ENCODE results near the gene KIR3DL3. TPM values are rescaled to one million over a fixed set of nuclear protein-coding genes. Genes with fewer than 3 reads are reported as not detected.
"Not testable (repeated sequence)": the region's sequence is repeated elsewhere in the genome, so short reads cannot be mapped to it uniquely, and the experiment has no call there.

Gene KIR3DL3
- total and polyA plus RNA-seq, 7 experiments from 2014 or later = not detected

- Histone ChIP-seq H3K4me1 (ENCODE audit: control insufficient read depth in 2 of 2, insufficient read depth in 2 of 2, low read length in 2 of 2) (peaks cover 0 to 4% of the 10 kb centered on the region in 2 donors), H3K4me3 (ENCODE audit: low read length) (no peak overlapping the region), H3K36me3 (ENCODE audit: control insufficient read depth in 2 of 3, insufficient read depth in 3 of 3, low read length in 3 of 3) (no peaks in the 10 kb centered on the region), H3K27me3 (ENCODE audit: control insufficient read depth in 2 of 2, insufficient read depth in 2 of 2, low read length in 2 of 2) (no peaks in the 10 kb centered on the region), H3K9me3 (ENCODE audit: control insufficient read depth in 2 of 3, low read length in 3 of 3) (no peaks in the 10 kb centered on the region), H3K27ac (ENCODE audit: low read depth, low read length) (no peak overlapping the region)
- H3K4me3 Mint-ChIP-seq = peak overlapping the region in 1 of 10 donors; percentile 35
- ChIA-PET POLR2A (no interaction called here), CTCF (no interaction called here)
- H3K9me3 Mint-ChIP-seq = peaks cover 0 to 9% (median 0%) of the 10 kb centered on the region in 11 donors
- DNase-seq (no peak), ATAC-seq (peak; percentile 38)
- no peak overlapping the region for H3K27ac Mint-ChIP-seq
- peaks cover 0 to 4% (median 0%) of the 10 kb centered on the region in 5 donors for H3K36me3 Mint-ChIP-seq
- peaks cover 3 to 42% (median 25%) of the 10 kb centered on the region in 5 donors for H3K27me3 Mint-ChIP-seq
- peaks cover 0 to 18% (median 0%) of the 10 kb centered on the region in 7 donors for H3K4me1 Mint-ChIP-seq
- intact Hi-C loops (cut with micrococcal nuclease) = no loop called here
Measured at GRCh38 chr19:54707962-54708361, 16.3 kb upstream of the KIR3DL3 start.

GRCh38 chr19:54708781-54709180, 15.5 kb upstream of the KIR3DL3 start:
- POLR2A ChIA-PET = no interaction called here
- Mint-ChIP-seq H3K27ac (no peak overlapping the region), H3K4me1 (peaks cover 0 to 18% (median 0%) of the 10 kb centered on the region in 7 donors), H3K27me3 (peaks cover 3 to 42% (median 33%) of the 10 kb centered on the region in 5 donors), H3K9me3 (peaks cover 0 to 7% (median 0%) of the 10 kb centered on the region in 11 donors), H3K4me3 (no peak overlapping the region), H3K36me3 (peaks cover 0 to 4% (median 0%) of the 10 kb centered on the region in 5 donors)
- H3K4me3 ChIP-seq (ENCODE audit: low read length) = no peak overlapping the region
- ATAC-seq (no peak), DNase-seq (no peak)
- intact Hi-C loops (cut with micrococcal nuclease) = no loop called here
- H3K4me1 ChIP-seq (ENCODE audit: control insufficient read depth in 2 of 2, insufficient read depth in 2 of 2, low read length in 2 of 2) = peaks cover 0 to 4% of the 10 kb centered on the region in 2 donors
- H3K9me3 ChIP-seq (ENCODE audit: control insufficient read depth in 2 of 3, low read length in 3 of 3) = no peaks in the 10 kb centered on the region
- CTCF ChIA-PET = no interaction called here
- H3K27ac ChIP-seq (ENCODE audit: low read depth, low read length) = no peak overlapping the region
- H3K36me3 ChIP-seq (ENCODE audit: control insufficient read depth in 2 of 3, insufficient read depth in 3 of 3, low read length in 3 of 3) = no peaks in the 10 kb centered on the region
- H3K27me3 ChIP-seq (ENCODE audit: control insufficient read depth in 2 of 2, insufficient read depth in 2 of 2, low read length in 2 of 2) = no peaks in the 10 kb centered on the region

GRCh38 chr19:54709212-54709948, 14.9 kb upstream of the KIR3DL3 start:
- Mint-ChIP-seq H3K4me3 (no peak overlapping the region), H3K9me3 (peaks cover 0 to 12% (median 0%) of the 10 kb centered on the region in 11 donors), H3K27me3 (peaks cover 0 to 37% (median 31%) of the 10 kb centered on the region in 5 donors), H3K4me1 (peaks cover 0 to 18% (median 0%) of the 10 kb centered on the region in 7 donors), H3K36me3 (no peaks in the 10 kb centered on the region), H3K27ac (no peak overlapping the region)
- Histone ChIP-seq H3K4me1 (ENCODE audit: control insufficient read depth in 2 of 2, insufficient read depth in 2 of 2, low read length in 2 of 2) (peaks cover 0 to 4% of the 10 kb centered on the region in 2 donors), H3K36me3 (ENCODE audit: control insufficient read depth in 2 of 3, insufficient read depth in 3 of 3, low read length in 3 of 3) (no peaks in the 10 kb centered on the region), H3K27ac (ENCODE audit: low read depth, low read length) (no peak overlapping the region), H3K9me3 (ENCODE audit: control insufficient read depth in 2 of 3, low read length in 3 of 3) (no peaks in the 10 kb centered on the region), H3K27me3 (ENCODE audit: control insufficient read depth in 2 of 2, insufficient read depth in 2 of 2, low read length in 2 of 2) (no peaks in the 10 kb centered on the region), H3K4me3 (ENCODE audit: low read length) (no peak overlapping the region)
- ChIA-PET POLR2A (no interaction called here), CTCF (no interaction called here)
- DNase-seq (no peak), ATAC-seq (no peak)
- intact Hi-C loops (cut with micrococcal nuclease) = no loop called here

GRCh38 chr19:54709956-54710355, 14.3 kb upstream of the KIR3DL3 start:
- ATAC-seq; H3K36me3 Mint-ChIP-seq; H3K4me3 Mint-ChIP-seq; H3K36me3 ChIP-seq (ENCODE audit: control insufficient read depth in 2 of 3, insufficient read depth in 3 of 3, low read length in 3 of 3); H3K27ac Mint-ChIP-seq; intact Hi-C loops (cut with micrococcal nuclease); H3K27me3 ChIP-seq (ENCODE audit: control insufficient read depth in 2 of 2, insufficient read depth in 2 of 2, low read length in 2 of 2); H3K4me3 ChIP-seq (ENCODE audit: low read length); H3K4me1 ChIP-seq (ENCODE audit: control insufficient read depth in 2 of 2, insufficient read depth in 2 of 2, low read length in 2 of 2); H3K27ac ChIP-seq (ENCODE audit: low read depth, low read length); DNase-seq; H3K9me3 ChIP-seq (ENCODE audit: control insufficient read depth in 2 of 3, low read length in 3 of 3); CTCF ChIA-PET; POLR2A ChIA-PET: not testable (repeated sequence)
- peaks cover 0 to 18% (median 0%) of the 10 kb centered on the region in 11 donors for H3K9me3 Mint-ChIP-seq
- H3K4me1 Mint-ChIP-seq = peaks cover 0 to 18% (median 0%) of the 10 kb centered on the region in 7 donors
- H3K27me3 Mint-ChIP-seq = peaks cover 0 to 35% (median 28%) of the 10 kb centered on the region in 5 donors

GRCh38 chr19:54724644-54725043, 402 bp downstream of the KIR3DL3 start:
- H3K9me3 ChIP-seq (ENCODE audit: control insufficient read depth in 2 of 3, low read length in 3 of 3) = peaks cover 0 to 5% (median 0%) of the 10 kb centered on the region in 3 experiments
- ATAC-seq (no peak), DNase-seq (no peak)
- Mint-ChIP-seq H3K36me3 (peaks cover 0 to 8% (median 0%) of the 10 kb centered on the region in 5 donors), H3K4me3 (no peak overlapping the region), H3K27me3 (peaks cover 0 to 33% (median 24%) of the 10 kb centered on the region in 5 donors), H3K9me3 (peaks cover 6 to 57% (median 23%) of the 10 kb centered on the region in 11 donors), H3K27ac (no peak overlapping the region), H3K4me1 (peaks cover 0 to 8% (median 0%) of the 10 kb centered on the region in 7 donors)
- ChIA-PET CTCF (no interaction called here), POLR2A (no interaction called here)
- no peaks in the 10 kb centered on the region for H3K27me3 ChIP-seq (ENCODE audit: control insufficient read depth in 2 of 2, insufficient read depth in 2 of 2, low read length in 2 of 2)
- no peak overlapping the region for H3K27ac ChIP-seq (ENCODE audit: low read depth, low read length)
- no peaks in the 10 kb centered on the region for H3K4me1 ChIP-seq (ENCODE audit: control insufficient read depth in 2 of 2, insufficient read depth in 2 of 2, low read length in 2 of 2)
- intact Hi-C loops (cut with micrococcal nuclease) = no loop called here
- no peaks in the 10 kb centered on the region for H3K36me3 ChIP-seq (ENCODE audit: control insufficient read depth in 2 of 3, insufficient read depth in 3 of 3, low read length in 3 of 3)
- H3K4me3 ChIP-seq (ENCODE audit: low read length) = no peak overlapping the region

GRCh38 chr19:54725321-54725720, 1.1 kb downstream of the KIR3DL3 start:
- Histone ChIP-seq H3K4me1 (ENCODE audit: control insufficient read depth in 2 of 2, insufficient read depth in 2 of 2, low read length in 2 of 2) (no peaks in the 10 kb centered on the region), H3K9me3 (ENCODE audit: control insufficient read depth in 2 of 3, low read length in 3 of 3) (peaks cover 0 to 5% (median 0%) of the 10 kb centered on the region in 3 experiments), H3K4me3 (ENCODE audit: low read length) (no peak overlapping the region), H3K36me3 (ENCODE audit: control insufficient read depth in 2 of 3, insufficient read depth in 3 of 3, low read length in 3 of 3) (no peaks in the 10 kb centered on the region), H3K27ac (ENCODE audit: low read depth, low read length) (no peak overlapping the region), H3K27me3 (ENCODE audit: control insufficient read depth in 2 of 2, insufficient read depth in 2 of 2, low read length in 2 of 2) (no peaks in the 10 kb centered on the region)
- H3K27me3 Mint-ChIP-seq = peaks cover 0 to 33% (median 24%) of the 10 kb centered on the region in 5 donors
- peaks cover 0 to 8% (median 0%) of the 10 kb centered on the region in 7 donors for H3K4me1 Mint-ChIP-seq
- H3K27ac Mint-ChIP-seq = no peak overlapping the region
- H3K36me3 Mint-ChIP-seq = peaks cover 0 to 8% (median 0%) of the 10 kb centered on the region in 5 donors
- no peak for ATAC-seq
- ChIA-PET POLR2A (no interaction called here), CTCF (no interaction called here)
- intact Hi-C loops (cut with micrococcal nuclease) = no loop called here
- DNase-seq = no peak
- peaks cover 6 to 50% (median 17%) of the 10 kb centered on the region in 11 donors for H3K9me3 Mint-ChIP-seq
- no peak overlapping the region for H3K4me3 Mint-ChIP-seq

- ATAC-seq = no peak
Measured at GRCh38 chr19:54727562-54727961, 3.3 kb downstream of the KIR3DL3 start.

More at GRCh38 chr19:54727562-54727961, 3.3 kb downstream of the KIR3DL3 start:
- intact Hi-C loops (cut with micrococcal nuclease) = no loop called here
- Histone ChIP-seq H3K27ac (ENCODE audit: low read depth, low read length) (no peak overlapping the region), H3K9me3 (ENCODE audit: control insufficient read depth in 2 of 3, low read length in 3 of 3) (no peaks in the 10 kb centered on the region), H3K27me3 (ENCODE audit: control insufficient read depth in 2 of 2, insufficient read depth in 2 of 2, low read length in 2 of 2) (no peaks in the 10 kb centered on the region), H3K36me3 (ENCODE audit: control insufficient read depth in 2 of 3, insufficient read depth in 3 of 3, low read length in 3 of 3) (no peaks in the 10 kb centered on the region), H3K4me3 (ENCODE audit: low read length) (no peak overlapping the region), H3K4me1 (ENCODE audit: control insufficient read depth in 2 of 2, insufficient read depth in 2 of 2, low read length in 2 of 2) (no peaks in the 10 kb centered on the region)
- no peak for DNase-seq
- ChIA-PET CTCF (no interaction called here), POLR2A (no interaction called here)
- H3K4me3 Mint-ChIP-seq = no peak overlapping the region
- H3K27ac Mint-ChIP-seq = no peak overlapping the region
- peaks cover 6 to 30% (median 10%) of the 10 kb centered on the region in 11 donors for H3K9me3 Mint-ChIP-seq
- peaks cover 0 to 44% (median 37%) of the 10 kb centered on the region in 5 donors for H3K27me3 Mint-ChIP-seq
- H3K4me1 Mint-ChIP-seq = peaks cover 0 to 8% (median 0%) of the 10 kb centered on the region in 7 donors
- peaks cover 0 to 8% (median 0%) of the 10 kb centered on the region in 5 donors for H3K36me3 Mint-ChIP-seq
